ENCODE results near the gene FUBP3.

Gene FUBP3

DNA sequence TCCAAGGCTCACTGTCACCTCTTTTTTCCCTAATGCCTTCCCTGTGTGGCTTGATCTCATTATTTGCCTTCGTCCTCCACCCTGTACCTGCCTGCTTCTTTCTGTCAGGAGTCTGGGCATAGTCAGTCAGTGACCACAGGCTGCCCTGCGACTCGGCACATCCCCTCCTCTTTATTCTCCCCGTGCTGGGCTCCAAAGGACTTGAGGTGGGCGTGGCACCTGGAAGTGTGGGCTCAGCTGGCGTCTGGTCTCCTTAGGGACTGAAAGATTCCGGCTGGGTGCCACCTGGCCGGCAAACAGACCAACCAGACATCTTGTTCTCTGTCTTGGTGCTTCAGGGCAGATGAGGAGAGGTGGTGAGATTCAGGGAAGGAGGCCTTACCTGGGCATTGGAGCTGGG is 55.4 kb downstream of the FUBP3 start:
- Histone ChIP-seq H3K9me3 (replicated peaks; ENCODE audit: insufficient read depth, low read length) (no peaks in the 10 kb centered on the region), H3K9ac (ENCODE audit: low read length) (no peak overlapping the region), H3K79me2 (ENCODE audit: low read length) (no peaks in the 10 kb centered on the region), H2AFZ (ENCODE audit: low read length) (no peak overlapping the region), H3F3A (ENCODE audit: insufficient read depth, low read length) (no peaks in the 10 kb centered on the region), H3K4me1 (ENCODE audit: low read length) (no peaks in the 10 kb centered on the region), H3K4me3 (ENCODE audit: low read length) (no peak overlapping the region), H3K4me2 (ENCODE audit: low read depth, low read length) (no peak overlapping the region), H3K27me3 (replicated peaks; ENCODE audit: insufficient read depth, low read length) (no peaks in the 10 kb centered on the region), H4K20me1 (ENCODE audit: insufficient read depth, low read length) (no peaks in the 10 kb centered on the region), H3K36me3 (replicated peaks; ENCODE audit: insufficient read depth, low read length) (no peaks in the 10 kb centered on the region), H3K27ac (ENCODE audit: low read length) (no peak overlapping the region), H3K9me2 (replicated peaks; ENCODE audit: insufficient read depth, low read length) (no peaks in the 10 kb centered on the region)
- DNase-seq, result no peak
- TF ChIP-seq EZH2phosphoT487 (IDR thresholded peaks at IDR 0.05; ENCODE audit: low read length), result no peak
- TF ChIP-seq EZH2 (optimal IDR thresholded peaks at IDR 0.05; ENCODE audit: low read depth, low read length), result no peak

DNA sequence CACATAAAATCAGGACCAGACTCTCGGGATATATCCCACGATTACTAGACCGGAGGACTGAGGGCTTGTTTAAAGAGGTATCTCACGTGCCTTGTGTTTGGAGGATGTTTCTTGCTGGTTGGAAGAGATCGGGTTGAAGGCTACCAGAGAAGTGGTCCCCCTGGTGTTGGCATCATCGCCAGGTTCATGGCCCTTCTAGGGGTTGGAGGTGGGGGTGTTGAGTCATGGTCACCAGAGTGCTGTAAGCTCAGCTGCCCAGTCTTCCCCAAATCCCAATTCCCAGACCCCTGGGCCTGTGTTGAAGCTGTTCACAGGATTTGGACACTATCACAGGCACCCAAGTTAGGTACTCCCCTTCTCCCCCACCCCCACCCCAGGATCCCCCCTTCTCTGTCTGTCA is 55.9 kb downstream of the FUBP3 start:
- H3K27me3 ChIP-seq (replicated peaks; ENCODE audit: insufficient read depth, low read length), result no peaks in the 10 kb centered on the region
- H3K4me1 ChIP-seq (ENCODE audit: low read length), result no peaks in the 10 kb centered on the region
- H3K9ac ChIP-seq (ENCODE audit: low read length), result no peak overlapping the region
- H3K36me3 ChIP-seq (replicated peaks; ENCODE audit: insufficient read depth, low read length), result no peaks in the 10 kb centered on the region
- H2AFZ ChIP-seq (ENCODE audit: low read length), result no peak overlapping the region
- no peak for TF ChIP-seq EZH2 (optimal IDR thresholded peaks at IDR 0.05; ENCODE audit: low read depth, low read length)
- no peak for TF ChIP-seq EZH2phosphoT487 (IDR thresholded peaks at IDR 0.05; ENCODE audit: low read length)
- TF ChIP-seq, protein P1, sequence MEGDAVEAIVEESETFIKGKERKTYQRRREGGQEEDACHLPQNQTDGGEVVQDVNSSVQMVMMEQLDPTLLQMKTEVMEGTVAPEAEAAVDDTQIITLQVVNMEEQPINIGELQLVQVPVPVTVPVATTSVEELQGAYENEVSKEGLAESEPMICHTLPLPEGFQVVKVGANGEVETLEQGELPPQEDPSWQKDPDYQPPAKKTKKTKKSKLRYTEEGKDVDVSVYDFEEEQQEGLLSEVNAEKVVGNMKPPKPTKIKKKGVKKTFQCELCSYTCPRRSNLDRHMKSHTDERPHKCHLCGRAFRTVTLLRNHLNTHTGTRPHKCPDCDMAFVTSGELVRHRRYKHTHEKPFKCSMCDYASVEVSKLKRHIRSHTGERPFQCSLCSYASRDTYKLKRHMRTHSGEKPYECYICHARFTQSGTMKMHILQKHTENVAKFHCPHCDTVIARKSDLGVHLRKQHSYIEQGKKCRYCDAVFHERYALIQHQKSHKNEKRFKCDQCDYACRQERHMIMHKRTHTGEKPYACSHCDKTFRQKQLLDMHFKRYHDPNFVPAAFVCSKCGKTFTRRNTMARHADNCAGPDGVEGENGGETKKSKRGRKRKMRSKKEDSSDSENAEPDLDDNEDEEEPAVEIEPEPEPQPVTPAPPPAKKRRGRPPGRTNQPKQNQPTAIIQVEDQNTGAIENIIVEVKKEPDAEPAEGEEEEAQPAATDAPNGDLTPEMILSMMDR (IDR thresholded peaks at IDR 0.05; ENCODE audit: low read length), result no peak
- H4K20me1 ChIP-seq (ENCODE audit: insufficient read depth, low read length), result no peaks in the 10 kb centered on the region
- DNase-seq, result no peak
- no peaks in the 10 kb centered on the region for H3K9me3 ChIP-seq (replicated peaks; ENCODE audit: insufficient read depth, low read length)
- H3F3A ChIP-seq (ENCODE audit: insufficient read depth, low read length), result no peaks in the 10 kb centered on the region
- no peak overlapping the region for H3K4me2 ChIP-seq (ENCODE audit: low read depth, low read length)
- no peak overlapping the region for H3K27ac ChIP-seq (ENCODE audit: low read length)
- no peaks in the 10 kb centered on the region for H3K9me2 ChIP-seq (replicated peaks; ENCODE audit: insufficient read depth, low read length)
- no peak overlapping the region for H3K4me3 ChIP-seq (ENCODE audit: low read length)
- no peaks in the 10 kb centered on the region for H3K79me2 ChIP-seq (ENCODE audit: low read length)

DNA sequence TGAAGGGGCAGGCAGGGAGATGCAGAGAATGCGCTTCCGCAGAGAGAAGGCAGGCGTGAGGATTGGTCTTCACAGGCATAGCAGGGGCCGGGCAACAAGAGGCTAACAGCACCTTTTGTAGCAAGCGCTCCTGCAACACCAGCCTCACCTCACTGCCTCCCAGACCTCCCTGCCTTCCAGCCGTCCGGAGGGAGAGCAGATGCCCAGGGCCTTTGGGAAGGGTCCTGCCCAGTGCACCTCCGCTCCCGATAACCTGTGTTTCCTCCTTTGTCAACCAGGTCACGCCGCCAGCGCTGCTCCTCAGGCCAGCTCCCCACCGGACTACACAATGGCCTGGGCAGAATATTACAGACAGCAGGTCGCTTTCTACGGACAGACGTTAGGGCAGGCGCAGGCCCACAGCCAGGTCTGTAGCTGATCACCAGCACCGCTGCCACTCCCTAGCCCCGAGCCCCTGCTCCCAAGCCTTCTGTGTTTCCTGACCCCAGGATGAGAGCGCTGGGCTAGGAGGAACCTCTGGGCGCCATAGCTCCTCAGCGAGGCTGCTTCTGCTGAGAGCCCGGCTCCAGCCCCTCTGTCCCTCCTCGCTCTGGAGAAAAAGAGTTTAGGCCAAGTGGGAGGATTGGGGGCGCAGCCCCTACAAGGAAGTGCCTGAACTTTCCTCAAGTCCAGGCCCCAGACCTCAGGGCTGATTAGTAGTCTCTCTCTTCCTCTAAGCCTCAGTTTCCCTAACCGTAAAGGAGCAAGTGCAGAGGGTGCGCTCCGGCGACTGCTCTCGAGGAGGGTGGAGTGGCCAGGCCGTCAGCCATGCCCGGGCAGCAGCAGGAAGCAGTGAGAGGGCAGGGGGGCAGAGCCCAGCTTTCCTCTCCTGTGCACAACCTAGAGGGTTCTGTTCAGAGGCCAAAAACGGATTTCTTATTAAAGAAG is 56.6 kb downstream of the FUBP3 start:
- no peak overlapping the region for H3K9ac ChIP-seq (ENCODE audit: low read length)
- no peaks in the 10 kb centered on the region for H4K20me1 ChIP-seq (ENCODE audit: insufficient read depth, low read length)
- H3K27me3 ChIP-seq (replicated peaks; ENCODE audit: insufficient read depth, low read length), result no peaks in the 10 kb centered on the region
- no peaks in the 10 kb centered on the region for H3K79me2 ChIP-seq (ENCODE audit: low read length)
- TF ChIP-seq, protein P1 (IDR thresholded peaks at IDR 0.05; ENCODE audit: low read length), result no peak
- no peak for TF ChIP-seq EZH2 (optimal IDR thresholded peaks at IDR 0.05; ENCODE audit: low read depth, low read length)
- no peak for TF ChIP-seq EZH2phosphoT487 (IDR thresholded peaks at IDR 0.05; ENCODE audit: low read length)
- H3K4me3 ChIP-seq (ENCODE audit: low read length), result no peak overlapping the region
- no peaks in the 10 kb centered on the region for H3K36me3 ChIP-seq (replicated peaks; ENCODE audit: insufficient read depth, low read length)
- H2AFZ ChIP-seq (ENCODE audit: low read length), result no peak overlapping the region
- no peaks in the 10 kb centered on the region for H3K9me3 ChIP-seq (replicated peaks; ENCODE audit: insufficient read depth, low read length)
- no peak for DNase-seq
- H3K4me2 ChIP-seq (ENCODE audit: low read depth, low read length), result no peak overlapping the region
- H3F3A ChIP-seq (ENCODE audit: insufficient read depth, low read length), result no peaks in the 10 kb centered on the region
- no peak overlapping the region for H3K27ac ChIP-seq (ENCODE audit: low read length)
- no peaks in the 10 kb centered on the region for H3K4me1 ChIP-seq (ENCODE audit: low read length)
- H3K9me2 ChIP-seq (replicated peaks; ENCODE audit: insufficient read depth, low read length), result no peaks in the 10 kb centered on the region

DNA sequence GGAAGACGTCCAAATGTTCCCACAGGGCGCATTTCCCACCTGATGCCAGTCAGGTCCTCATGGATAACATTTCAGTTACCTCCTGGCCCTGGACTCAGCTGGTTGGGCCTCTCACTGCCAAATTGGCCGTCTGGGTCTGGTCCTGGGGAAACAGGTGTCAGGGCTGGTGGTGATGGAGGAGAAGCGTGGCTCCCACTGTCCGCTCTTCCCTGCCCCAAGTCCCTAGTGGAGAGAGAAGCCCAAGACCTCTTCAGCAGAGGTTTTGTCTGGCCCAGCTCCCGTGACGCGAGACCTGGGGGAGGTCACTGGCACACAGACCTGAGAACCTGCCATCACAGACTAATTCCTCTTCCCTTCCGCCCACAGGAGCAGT is 57.3 kb downstream of the FUBP3 start:
- Histone ChIP-seq H3K4me3 (ENCODE audit: low read length) (no peak overlapping the region), H3K36me3 (replicated peaks; ENCODE audit: insufficient read depth, low read length) (no peaks in the 10 kb centered on the region), H3K9me3 (replicated peaks; ENCODE audit: insufficient read depth, low read length) (no peaks in the 10 kb centered on the region), H2AFZ (ENCODE audit: low read length) (no peak overlapping the region), H3K4me2 (ENCODE audit: low read depth, low read length) (no peak overlapping the region), H3K27ac (ENCODE audit: low read length) (no peak overlapping the region), H3K9ac (ENCODE audit: low read length) (no peak overlapping the region), H3F3A (ENCODE audit: insufficient read depth, low read length) (no peaks in the 10 kb centered on the region), H4K20me1 (ENCODE audit: insufficient read depth, low read length) (no peaks in the 10 kb centered on the region), H3K9me2 (replicated peaks; ENCODE audit: insufficient read depth, low read length) (no peaks in the 10 kb centered on the region), H3K27me3 (replicated peaks; ENCODE audit: insufficient read depth, low read length) (no peaks in the 10 kb centered on the region), H3K79me2 (ENCODE audit: low read length) (no peaks in the 10 kb centered on the region), H3K4me1 (ENCODE audit: low read length) (no peaks in the 10 kb centered on the region)
- DNase-seq, result no peak
- TF ChIP-seq, protein P1 (IDR thresholded peaks at IDR 0.05; ENCODE audit: low read length), result no peak
- no peak for TF ChIP-seq EZH2 (optimal IDR thresholded peaks at IDR 0.05; ENCODE audit: low read depth, low read length)
- no peak for TF ChIP-seq EZH2phosphoT487 (IDR thresholded peaks at IDR 0.05; ENCODE audit: low read length)

All from MM.1S (cell line).